ENCODE data around the gene CNGA1. TPM values are rescaled to one million over a fixed set of nuclear protein-coding genes. Genes with fewer than 3 reads are reported as not detected.
A peak's percentile ranks its signal among the peaks of the same experiment; 100 is the strongest.

CNGA1 gene
- 1 to 10 TPM in 4 of 5 donors, under 1 TPM in 1; 0.50 to 1.4 (median 1.3) TPM for polyA plus RNA-seq (ENCODE audit: insufficient read depth in 1 of 5, insufficient read length in 5 of 5, low replicate concordance in 1 of 5)
- long read RNA-seq, donor 1 = 0 reads
- long read RNA-seq, donor 2 = 0 reads
- long read RNA-seq, donor 3 = 0 reads
- long read RNA-seq, donor 4 = 0 reads
- long read RNA-seq, donor 5, partial matches to known transcripts = 0 of 1 reads
- long read RNA-seq, donor 5, other reads (novel, unspliced or antisense) = 0 of 1 reads
- long read RNA-seq, donor 6 = 0 reads
- long read RNA-seq, donor 7 = 0 reads
- long read RNA-seq, donor 8 = 0 reads

DNA sequence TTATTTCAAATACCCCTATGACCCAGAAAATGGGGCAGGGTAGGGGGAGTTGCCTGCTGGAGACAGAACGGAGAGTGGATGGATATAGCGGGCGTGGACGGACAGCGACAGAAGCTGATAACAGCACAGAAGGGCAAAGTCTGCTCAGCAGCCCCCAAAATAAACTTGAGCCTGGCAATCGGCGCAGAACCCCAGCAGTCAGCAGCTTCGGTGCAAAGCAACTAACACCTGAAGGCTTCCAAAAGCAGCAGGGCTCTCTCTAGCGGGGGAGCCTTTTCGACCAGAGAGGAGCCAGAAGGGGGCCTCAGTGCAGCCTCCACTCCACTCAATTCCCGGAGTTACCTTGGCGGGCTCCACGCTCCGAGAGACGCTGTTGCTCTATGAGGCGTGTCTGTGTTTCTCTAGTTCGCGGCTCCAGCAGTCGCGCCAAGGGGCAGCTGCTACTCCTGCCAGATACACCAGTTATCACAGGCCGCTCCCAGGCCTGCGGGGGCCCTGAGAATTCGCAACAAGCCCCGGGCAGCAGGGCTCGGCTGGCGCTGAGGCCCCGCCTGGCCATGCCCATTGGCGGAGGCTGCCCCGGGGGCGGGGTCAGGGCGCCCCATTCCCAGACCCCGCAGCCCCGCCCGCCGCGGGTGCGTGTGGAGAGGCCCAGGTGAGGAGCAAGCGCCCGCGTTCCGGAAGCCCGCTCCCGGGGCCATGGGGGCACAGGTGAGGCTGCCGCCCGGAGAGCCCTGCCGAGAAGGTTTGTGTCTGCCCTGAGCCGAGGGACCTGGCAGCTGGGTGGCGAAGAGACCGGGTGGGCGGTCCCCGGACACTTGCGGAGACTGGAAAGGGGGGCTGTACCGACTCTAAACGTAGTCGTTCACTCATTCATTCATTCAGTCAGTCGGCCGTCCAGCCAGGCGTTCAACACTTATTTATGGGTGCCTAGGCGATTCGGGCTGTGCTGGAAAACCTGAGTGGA is at the start of gene CNGA1, which contains the start of gene NIPAL1:
Gene CNGA1 (minus strand): TSS at position 541 of the 967 bp plus-strand sequence. CDS start 63,992 bp downstream, outside the sequence.
Gene NIPAL1 (plus strand): TSS at position 632 of the 967 bp plus-strand sequence. CDS start 68 bp downstream, at position 700.
- peak; percentile 60 to 72 for DNase-seq

DNA sequence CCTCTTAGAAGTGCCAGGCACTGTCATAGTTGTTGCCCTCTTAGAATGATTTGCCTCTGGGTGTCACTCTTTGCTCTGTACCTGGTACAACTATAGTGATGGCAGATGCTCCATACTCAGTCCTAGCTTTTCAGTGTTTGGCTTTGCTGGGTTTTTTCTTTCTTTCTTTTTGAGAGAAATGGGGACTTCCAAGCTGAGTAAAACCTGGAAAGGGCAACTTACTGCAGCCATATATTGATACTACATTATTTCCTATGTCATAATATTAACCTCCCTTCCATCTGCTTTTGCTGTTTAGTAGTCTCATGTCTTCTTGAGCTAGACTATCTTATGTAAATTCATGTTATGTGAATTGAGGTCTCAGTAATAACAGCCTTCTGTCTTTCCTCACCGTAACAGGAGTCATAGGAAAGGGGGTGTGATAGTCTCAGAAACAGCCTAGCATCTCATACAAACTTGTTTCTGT is 49.1 kb upstream of the CNGA1 start:
- no peak for DNase-seq

DNA sequence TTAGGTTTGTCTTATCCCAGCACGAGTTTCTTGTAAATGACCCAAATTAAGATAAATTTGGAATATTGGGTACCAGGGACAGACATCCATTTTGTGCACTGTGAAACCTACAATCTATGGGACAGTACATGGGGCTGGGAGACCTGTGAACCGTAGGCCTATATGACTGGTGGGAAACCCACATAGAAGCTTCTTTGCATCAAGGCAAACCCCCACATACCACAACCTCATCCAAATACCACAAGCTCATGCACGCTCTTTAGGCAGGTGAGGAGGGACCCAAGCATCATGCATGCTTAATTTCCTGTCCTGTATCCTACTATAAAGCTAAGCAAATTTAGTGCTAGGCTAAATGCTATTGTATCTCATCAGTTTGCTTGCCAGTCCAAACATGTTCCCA is 47.9 kb upstream of the CNGA1 start:
- no peak for DNase-seq

DNA sequence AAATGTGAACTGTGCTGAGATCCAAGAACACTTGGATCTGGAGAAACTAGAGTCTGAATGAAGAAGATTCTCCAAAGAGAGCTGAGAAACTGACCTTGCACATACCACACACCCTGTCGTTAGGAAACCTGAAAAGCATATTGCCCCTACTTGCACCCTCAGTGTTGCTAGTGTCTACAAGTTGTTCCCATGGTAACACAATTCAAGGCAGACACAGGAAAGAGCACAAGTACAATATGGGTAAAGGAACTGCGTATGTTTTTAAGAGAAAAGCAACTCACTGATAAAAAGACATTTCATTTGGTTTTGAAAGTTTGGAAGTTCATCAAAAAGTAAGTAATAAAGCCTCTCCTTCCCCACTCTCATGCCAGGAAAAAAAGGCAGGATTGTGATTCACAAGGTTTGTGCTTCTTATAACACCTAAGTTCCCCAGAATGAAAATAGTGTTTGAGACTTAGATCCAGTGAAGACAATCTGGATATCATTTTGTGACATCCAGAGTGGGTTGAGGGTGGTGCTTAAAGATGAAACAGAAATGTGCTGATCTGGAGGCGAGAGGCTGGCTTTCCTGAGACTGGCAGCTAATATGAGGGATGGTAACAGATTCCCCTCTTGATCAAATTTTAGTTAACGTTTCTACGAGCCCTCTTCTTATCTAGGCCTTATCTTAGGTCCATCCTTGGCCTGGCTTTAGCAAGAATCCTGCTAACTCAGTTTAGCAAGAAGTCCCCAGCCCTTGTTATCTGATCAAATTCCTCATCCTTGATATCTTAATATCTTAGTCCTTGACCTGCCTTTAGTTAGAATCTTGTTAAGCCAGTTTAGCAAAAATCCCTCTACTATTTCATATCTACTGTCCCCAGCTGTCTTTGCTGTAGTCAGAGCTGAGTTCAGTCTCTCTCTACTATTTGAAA is 42.4 kb upstream of the CNGA1 start:
- DNase-seq = no peak

DNA sequence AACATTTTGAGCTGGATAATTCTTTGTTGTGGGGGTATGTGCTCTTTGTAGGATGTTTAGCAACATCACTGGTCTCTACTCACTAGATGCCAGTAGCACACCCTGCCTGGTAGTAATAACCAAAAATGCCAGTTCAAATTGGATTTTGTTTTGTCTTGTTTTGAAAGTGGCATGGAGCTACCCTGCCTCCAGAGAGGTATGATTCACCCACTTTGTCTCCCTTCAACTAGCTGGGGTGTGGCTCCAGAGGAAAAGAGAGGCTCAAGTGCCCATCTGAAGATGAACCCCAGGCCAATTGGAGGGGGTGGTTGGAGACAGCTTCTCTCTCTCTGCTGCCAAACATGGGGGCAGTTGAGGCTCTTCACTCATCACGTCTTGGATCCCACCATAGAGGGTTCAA is 34.6 kb upstream of the CNGA1 start:
- no peak for DNase-seq

DNA sequence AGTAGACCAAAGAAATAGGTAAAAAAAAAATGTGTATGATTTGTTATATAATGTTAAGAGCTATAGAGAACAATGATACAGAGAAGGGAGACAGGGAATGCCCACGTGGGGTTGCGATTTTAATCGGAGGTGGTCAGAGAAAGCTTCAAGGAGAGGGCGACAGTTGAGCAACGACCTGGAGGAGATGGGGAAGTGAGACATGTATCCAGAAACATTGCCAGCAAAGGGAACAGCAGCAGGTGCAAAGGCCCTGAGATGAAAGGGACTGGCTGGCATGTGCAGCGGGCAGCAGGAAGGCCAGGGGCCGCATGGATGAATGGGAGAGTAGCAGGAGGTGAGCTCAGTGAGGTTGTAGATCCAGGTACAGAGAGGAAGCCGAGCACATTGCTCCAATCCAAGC is 33.0 kb upstream of the CNGA1 start:
- DNase-seq = no peak

DNA sequence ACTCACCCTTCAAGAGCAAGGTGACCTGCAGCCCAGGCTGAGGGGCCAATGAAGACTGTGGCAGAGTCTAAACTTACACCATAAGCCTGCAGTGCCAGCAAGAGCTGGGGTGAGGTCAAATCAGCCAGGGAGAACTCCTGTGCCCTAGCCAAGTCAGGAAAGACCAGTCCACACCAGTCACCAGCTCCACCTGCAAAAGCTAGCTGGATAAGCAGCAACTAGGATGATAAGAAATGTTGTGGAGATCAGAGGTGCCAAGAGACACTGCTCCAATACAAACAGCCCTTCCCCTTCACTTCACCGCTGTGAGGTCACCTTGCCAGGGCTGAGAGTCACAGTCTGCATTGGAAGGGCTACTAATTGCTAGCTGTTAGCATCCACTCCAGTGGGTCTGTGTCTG is 31.4 kb upstream of the CNGA1 start:
- DNase-seq = no peak

DNA sequence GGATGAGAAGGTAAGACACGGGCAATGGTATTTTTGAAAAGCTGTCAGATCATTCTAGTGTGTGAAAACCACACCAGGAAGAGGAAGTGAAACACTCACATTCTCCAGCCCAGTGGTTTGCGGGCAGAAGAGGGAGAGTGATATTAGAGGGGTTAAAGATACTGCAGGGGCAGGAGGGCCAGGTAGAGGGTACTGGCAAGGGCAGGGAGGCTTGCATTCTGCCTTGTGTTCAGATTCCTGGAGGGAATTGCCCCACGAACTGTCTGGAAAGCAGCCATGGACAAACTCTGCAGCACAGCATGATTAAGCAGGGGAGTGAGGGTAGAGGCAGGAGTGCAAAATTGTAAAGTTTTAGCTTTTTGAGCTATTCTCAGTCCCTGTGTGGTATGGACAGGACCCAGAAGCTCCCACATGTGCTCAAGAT is 31.0 kb upstream of the CNGA1 start:
- DNase-seq = no peak

DNA sequence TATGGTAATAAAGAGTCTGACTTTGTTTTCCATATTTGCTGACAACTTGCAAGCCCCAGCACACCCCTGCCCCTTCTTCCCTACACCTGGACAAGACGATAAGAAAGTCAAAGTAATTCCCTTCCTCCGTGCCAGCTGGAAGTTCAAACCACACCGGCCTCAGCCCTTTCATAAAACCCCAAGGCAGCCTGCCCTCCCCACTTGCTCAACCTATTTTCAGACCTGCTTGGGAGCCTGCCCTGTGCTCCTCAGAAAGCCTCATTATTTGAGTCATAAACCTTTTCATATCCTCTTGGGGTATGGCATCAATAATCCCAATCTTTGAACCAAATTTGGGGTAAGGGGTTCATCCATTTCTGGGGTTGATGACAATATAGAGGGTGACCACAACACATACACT is 29.6 kb upstream of the CNGA1 start:
- DNase-seq = no peak

DNA sequence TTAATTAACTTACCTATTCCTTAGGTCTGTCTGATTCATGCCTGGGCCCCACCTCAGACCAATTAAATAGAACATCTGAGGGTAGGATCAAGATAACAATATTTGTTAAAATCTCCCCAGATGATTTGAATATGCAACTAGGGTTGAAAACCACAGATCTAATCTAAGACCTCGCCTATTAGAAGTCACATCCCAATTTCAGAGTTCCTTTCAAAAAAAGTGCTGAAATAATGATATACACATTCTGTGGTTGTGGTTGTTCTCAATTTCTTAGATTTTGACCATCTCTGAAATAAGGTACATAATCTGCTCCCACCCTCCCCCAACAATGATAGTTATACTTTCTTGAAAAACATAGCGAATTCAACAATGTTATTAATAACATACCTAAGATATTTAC is 27.8 kb upstream of the CNGA1 start:
- no peak for DNase-seq

DNA sequence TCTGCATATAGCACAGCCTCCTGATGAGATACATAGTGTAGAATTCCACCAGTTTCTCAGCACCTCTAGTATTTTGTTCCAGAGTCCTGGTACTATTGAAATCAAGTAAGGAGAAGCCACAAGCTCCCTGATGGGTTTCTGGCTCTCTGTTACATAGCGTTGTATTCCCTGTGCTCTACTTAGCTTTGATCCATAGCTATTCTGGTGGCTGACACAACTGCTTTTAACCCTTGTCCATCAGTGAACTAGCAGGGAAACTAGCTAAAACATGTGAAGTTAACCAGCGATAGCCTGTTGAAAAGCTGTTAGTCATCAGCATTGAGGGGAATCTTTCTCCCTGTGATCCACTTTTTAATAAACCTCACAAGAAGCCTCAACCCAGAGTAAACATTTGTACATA is 27.0 kb upstream of the CNGA1 start:
- DNase-seq = no peak

DNA sequence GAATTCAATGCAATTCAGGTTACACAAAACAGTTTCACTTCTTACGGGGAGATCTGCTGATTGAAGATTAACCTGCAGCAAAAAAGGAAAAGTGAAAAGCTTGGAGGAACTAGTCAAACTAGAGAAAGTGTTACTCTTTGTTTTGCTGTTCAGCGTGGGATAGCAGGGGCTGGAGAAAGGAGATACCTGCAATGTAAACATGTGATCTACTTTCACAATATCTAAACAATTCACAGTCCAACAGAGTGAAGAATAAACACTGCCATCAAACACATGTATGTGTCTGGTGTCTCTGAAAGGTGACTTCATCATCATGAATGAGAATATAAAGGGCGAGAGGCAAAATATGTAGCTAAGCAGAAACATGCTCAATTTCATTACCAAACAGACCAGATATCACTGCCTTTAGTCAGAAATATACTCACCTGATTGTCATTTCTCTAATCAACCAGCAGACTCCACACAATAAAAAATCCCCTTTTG is 26.5 kb upstream of the CNGA1 start:
- no peak for DNase-seq

DNA sequence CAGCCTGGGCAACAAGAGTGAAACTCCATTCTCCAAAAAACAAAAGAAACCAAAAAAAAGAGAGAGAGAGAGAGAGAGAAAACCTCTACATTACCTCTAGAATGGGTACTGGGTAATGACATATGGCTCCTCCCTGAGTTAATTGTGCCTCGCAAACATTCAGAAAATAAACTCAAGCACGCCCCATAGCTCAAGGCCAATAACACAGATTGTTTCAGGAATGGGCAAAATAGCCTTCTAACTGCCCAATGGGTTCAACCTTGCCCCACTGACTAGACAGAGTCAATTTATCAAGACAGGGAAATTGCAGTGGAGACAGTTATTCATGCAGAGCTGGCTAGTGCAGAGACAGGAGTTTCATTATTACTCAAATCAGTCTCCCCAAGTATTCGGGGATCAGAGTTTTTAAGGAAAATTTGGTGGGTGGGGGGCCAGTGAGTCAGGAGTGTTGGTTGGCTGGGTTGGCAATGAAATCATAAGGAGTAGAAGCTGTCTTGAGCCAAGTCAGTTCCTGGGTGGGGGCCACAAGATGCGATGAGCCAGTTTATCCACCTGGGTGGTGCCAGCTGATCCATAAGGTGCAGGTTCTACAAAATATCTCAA is 25.2 kb upstream of the CNGA1 start:
- DNase-seq = no peak

DNA sequence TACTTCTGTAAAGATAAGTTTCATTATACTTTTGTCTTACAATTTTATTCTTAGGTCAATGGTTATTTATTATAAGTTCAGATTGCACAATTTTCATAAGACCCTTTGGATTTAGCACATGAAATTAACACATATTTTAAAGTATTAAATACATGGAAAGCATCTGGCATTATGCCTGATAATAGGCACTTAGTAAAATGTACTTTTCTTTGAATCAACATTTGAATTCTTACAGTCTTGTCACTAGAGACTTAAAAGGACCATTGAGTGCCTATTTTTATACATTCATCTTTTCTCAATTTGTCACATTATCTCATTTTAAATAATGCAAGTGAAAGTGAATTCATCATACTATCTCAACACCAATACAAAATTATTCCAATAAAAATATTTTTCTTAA is 23.1 kb upstream of the CNGA1 start:
- DNase-seq = no peak

DNA sequence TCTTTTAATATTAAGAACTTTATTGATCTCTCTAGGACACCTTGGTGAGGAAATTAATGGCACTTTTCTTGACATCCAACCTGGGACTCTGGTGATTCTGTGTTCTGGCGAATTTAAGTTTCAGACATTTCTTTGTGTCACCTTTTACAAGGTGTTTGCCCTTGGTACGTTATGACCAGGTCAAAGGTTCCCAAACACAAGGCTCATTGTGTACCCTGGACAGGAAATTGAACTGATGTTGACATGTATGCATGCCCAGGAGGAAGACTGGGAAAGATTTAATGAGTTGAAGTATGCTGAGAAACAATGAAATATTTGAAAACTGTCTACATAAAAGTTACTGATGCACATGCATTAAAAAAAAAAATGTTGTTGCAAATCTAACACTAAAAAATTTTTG is 22.2 kb upstream of the CNGA1 start:
- no peak for DNase-seq

DNA sequence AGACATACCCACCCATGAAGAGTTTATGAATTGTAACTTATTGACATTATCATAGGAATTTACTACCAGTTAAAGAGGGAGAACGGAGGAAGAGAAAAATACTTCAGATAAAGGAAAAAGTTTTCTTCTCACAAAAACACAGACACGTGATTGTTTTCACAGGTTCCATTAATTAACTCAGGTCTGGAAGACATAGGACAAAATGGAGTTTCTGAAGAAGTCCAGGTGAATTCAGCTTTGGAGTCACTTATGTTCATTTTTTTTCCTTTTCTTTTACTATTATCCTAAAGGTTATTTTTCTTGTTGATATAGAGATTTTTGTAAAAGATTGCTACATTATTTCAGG is 20.6 kb upstream of the CNGA1 start:
- no peak for DNase-seq

DNA sequence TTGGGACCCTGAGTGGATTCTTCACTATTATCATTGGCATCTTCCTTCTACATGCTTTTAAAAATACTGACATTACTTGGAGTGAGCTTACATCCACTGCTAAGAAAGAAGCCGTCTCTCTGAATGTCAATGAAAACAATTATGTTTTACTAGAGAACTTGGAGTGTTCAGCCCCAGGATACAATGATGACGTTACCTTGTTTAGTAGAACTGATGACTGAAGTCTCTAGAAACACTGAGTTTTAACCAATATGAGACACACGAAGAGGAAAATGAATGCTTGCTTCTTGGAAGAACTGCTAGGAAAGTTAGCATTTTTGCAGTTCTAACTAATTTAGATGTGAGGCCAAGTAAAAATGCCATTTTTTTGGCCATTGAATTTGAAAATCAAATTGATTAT is 19.5 kb upstream of the CNGA1 start:
- no peak for DNase-seq

DNA sequence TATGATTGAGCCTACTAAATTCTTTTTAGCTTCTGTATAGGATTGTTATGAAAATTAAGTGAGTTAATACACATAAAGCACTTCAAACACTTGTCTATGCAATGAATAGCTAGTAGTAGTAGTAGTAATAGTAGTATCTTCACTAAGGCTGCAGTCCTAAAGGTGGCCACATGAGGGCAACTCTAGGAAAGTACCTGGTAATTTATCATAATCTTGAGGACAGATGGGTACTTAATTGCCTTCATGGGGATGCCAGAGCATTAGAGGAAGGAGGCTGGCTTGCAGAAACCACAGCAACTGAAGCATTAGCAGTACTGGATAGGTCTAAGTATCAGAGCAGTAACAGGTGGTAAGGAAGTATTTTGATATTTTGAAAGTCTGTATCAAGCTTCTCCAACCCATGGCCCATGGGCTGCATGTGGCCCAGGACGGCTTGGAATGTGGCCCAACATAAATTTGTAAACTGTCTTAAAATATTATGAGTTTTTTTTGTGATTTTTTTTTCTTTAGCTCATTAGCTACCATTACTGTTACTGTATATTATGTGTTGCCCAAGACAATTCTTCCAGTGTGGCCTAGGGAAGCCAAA is 17.4 kb upstream of the CNGA1 start:
- no peak for DNase-seq

DNA sequence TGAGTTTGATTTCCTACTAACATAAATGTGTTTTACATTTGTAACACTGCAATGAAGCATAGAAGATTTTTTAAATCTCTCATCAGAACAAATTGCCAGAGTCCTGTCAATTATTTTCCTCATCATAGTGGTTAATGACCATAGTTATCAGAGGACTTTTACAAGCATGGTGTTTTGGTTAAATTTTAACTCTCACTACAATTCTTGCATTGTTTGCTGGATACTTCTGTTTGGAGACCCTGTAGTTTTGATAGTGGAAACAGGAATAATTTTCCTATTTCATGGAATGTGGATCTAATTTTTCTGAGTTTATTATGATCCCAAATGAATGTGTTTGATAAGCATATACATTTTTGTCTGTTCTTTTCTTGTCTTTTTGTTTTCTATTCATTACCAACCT is 16.9 kb upstream of the CNGA1 start:
- DNase-seq = no peak

DNA sequence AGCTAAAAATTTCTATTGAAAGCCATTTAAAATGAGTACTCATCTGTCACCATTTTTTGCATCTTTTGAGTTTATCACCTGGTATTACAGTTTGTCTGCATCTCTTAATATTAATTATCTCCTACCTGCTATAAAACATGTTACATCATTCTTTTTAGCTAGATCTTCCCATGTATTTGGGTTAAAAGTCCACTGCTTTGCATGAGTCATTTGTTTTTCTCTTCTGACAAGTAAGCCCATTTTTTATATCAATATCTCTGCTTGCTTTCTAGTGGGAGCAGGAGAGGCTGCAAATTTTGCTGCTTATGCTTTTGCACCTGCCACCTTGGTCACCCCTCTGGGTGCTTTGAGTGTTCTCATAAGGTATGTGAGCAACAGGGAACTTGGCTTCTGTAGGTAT is 16.2 kb upstream of the CNGA1 start:
- DNase-seq = no peak
